ENCODE results near the gene TBL1X.

DNA sequence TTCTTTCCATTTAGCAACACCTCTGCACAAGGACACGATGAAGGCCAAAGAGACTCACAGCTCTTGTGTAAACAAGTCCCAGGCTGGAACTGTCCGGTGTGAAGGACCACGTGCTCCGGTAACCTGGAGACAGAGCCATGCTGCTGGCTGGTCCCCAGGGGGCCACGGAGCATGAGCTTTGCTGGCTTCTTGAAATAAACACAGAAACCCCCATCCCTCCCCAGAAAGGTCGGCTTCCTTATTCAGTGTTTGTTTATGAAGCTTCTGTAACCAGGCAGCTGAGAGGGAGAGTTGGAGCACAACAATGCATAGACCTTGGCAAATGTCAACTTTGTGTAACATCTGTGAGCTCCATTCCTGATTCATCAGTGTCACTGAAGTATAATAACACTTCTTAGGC, 191.4 kb downstream of the TBL1X start:
- TF ChIP-seq, protein P1, sequence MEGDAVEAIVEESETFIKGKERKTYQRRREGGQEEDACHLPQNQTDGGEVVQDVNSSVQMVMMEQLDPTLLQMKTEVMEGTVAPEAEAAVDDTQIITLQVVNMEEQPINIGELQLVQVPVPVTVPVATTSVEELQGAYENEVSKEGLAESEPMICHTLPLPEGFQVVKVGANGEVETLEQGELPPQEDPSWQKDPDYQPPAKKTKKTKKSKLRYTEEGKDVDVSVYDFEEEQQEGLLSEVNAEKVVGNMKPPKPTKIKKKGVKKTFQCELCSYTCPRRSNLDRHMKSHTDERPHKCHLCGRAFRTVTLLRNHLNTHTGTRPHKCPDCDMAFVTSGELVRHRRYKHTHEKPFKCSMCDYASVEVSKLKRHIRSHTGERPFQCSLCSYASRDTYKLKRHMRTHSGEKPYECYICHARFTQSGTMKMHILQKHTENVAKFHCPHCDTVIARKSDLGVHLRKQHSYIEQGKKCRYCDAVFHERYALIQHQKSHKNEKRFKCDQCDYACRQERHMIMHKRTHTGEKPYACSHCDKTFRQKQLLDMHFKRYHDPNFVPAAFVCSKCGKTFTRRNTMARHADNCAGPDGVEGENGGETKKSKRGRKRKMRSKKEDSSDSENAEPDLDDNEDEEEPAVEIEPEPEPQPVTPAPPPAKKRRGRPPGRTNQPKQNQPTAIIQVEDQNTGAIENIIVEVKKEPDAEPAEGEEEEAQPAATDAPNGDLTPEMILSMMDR (IDR thresholded peaks at IDR 0.05): no peak
- TF ChIP-seq POLR2AphosphoS5 (IDR thresholded peaks at IDR 0.05; ENCODE audit: low read depth, low read length): no peak
- TF ChIP-seq SIN3A (IDR thresholded peaks at IDR 0.05; ENCODE audit: borderline replicate concordance, insufficient read depth, low read depth, low read length): no peak
- TF ChIP-seq, protein P2, sequence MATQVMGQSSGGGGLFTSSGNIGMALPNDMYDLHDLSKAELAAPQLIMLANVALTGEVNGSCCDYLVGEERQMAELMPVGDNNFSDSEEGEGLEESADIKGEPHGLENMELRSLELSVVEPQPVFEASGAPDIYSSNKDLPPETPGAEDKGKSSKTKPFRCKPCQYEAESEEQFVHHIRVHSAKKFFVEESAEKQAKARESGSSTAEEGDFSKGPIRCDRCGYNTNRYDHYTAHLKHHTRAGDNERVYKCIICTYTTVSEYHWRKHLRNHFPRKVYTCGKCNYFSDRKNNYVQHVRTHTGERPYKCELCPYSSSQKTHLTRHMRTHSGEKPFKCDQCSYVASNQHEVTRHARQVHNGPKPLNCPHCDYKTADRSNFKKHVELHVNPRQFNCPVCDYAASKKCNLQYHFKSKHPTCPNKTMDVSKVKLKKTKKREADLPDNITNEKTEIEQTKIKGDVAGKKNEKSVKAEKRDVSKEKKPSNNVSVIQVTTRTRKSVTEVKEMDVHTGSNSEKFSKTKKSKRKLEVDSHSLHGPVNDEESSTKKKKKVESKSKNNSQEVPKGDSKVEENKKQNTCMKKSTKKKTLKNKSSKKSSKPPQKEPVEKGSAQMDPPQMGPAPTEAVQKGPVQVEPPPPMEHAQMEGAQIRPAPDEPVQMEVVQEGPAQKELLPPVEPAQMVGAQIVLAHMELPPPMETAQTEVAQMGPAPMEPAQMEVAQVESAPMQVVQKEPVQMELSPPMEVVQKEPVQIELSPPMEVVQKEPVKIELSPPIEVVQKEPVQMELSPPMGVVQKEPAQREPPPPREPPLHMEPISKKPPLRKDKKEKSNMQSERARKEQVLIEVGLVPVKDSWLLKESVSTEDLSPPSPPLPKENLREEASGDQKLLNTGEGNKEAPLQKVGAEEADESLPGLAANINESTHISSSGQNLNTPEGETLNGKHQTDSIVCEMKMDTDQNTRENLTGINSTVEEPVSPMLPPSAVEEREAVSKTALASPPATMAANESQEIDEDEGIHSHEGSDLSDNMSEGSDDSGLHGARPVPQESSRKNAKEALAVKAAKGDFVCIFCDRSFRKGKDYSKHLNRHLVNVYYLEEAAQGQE (IDR thresholded peaks at IDR 0.05; ENCODE audit: insufficient read depth in 1 of 2, low read depth in 2 of 2, low read length in 1 of 2): no peak
- no peak for TF ChIP-seq TCF7L2 (IDR thresholded peaks at IDR 0.05; ENCODE audit: low read depth, low read length)
